ENCODE results near the gene MAP3K4. TPM values are rescaled to one million over a fixed set of nuclear protein-coding genes. Genes with fewer than 3 reads are reported as not detected.

Gene MAP3K4
- total and polyA plus RNA-seq, 2 of the 8 experiments (the other 6 are each of a cell fraction or from before 2014, with no cell fraction given), result 16.6 to 51.6 TPM

DNA sequence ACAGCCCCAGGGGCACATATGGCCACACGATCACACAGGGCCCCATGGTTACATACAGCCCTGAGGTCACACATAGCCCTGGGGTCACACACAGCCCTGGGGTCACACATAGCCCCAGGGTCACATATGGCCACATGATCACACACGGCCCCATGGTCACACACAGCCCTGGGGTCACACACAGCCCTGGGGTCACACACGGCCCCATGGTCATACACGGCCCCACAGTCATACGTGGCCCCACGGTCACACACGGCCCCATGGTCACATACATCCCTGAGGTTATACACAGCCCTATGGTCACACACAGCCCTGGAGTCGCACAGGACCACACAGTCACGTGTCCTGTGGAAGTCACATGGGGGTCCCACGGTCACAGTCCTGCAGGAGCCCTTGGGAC is 162.2 kb downstream of the MAP3K4 start:
- Histone ChIP-seq H3K56ac (replicated peaks; ENCODE audit: insufficient read length, low read depth, low read length) (no peak overlapping the region), H4K8ac (ENCODE audit: extremely low read depth, insufficient read depth, low read length) (no peak overlapping the region), H3K79me1 (ENCODE audit: low read depth, low read length) (no peaks in the 10 kb centered on the region; the same call in 1 of the 2 replicates), H3K18ac (ENCODE audit: extremely low read depth, low read length) (no peak overlapping the region), H2BK12ac (ENCODE audit: low read depth, low read length) (no peak overlapping the region), H3K27ac (ENCODE audit: low read depth, low read length) (no peak overlapping the region), H3K4me2 (ENCODE audit: insufficient read depth in 1 of 2, low read depth in 2 of 2, low read length in 2 of 2) (no peak overlapping the region), H3K4me1 (replicated peaks in 1 of 4; ENCODE audit: control insufficient read depth in 3 of 4, insufficient read depth in 4 of 4, low read length in 3 of 4) (no peaks in the 10 kb centered on the region), H2BK15ac (ENCODE audit: low read length) (no peak overlapping the region), H4K20me1 (replicated peaks in 1 of 2; ENCODE audit: control insufficient read depth in 1 of 2, insufficient read depth in 2 of 2, low read length in 2 of 2) (peaks cover 2 to 7% of the 10 kb centered on the region in 2 experiments), H3K9ac (replicated peaks in 1 of 4; ENCODE audit: extremely low read depth in 1 of 4, low read depth in 3 of 4, low read length in 3 of 4) (no peak overlapping the region), H3K36me3 (ENCODE audit: control insufficient read depth in 2 of 4, insufficient read depth in 4 of 4, low read length in 3 of 4) (peaks cover 2 to 26% (median 7%) of the 10 kb centered on the region in 4 experiments; a peak in 6 of 8 replicates), H3K23ac (ENCODE audit: insufficient read length) (no peak overlapping the region), H3K79me2 (ENCODE audit: control insufficient read depth in 1 of 2, insufficient read depth in 2 of 2, low read length in 2 of 2) (no peaks in the 10 kb centered on the region), H2BK5ac (ENCODE audit: low read depth, low read length) (no peak overlapping the region), H4K91ac (replicated peaks; ENCODE audit: insufficient read length, low read length) (no peak overlapping the region), H2BK20ac (ENCODE audit: low read length) (no peak overlapping the region), H3K14ac (ENCODE audit: insufficient read length) (no peak overlapping the region), H3K23me2 (ENCODE audit: low read depth, low read length) (no peaks in the 10 kb centered on the region), H4K5ac (ENCODE audit: insufficient read length, low read depth, low read length) (no peak overlapping the region), H2AK5ac (ENCODE audit: low read depth, low read length) (no peak overlapping the region), H2BK120ac (replicated peaks; ENCODE audit: low read depth, low read length) (no peak overlapping the region), H2AFZ (ENCODE audit: low read length) (no peak overlapping the region), H3K27me3 (replicated peaks in 1 of 4; ENCODE audit: control insufficient read depth in 3 of 4, extremely low read depth in 1 of 4, insufficient read depth in 3 of 4, low read length in 3 of 4) (no peaks in the 10 kb centered on the region), H3K4ac (replicated peaks; ENCODE audit: insufficient read length, low read depth, low read length) (no peak overlapping the region), H3K9me3 (ENCODE audit: insufficient read depth in 2 of 2, low read depth in 1 of 2, low read length in 1 of 2) (peaks cover 3 to 11% of the 10 kb centered on the region in 2 experiments; a peak in 3 of 4 replicates), H3K4me3 (ENCODE audit: extremely low read depth in 1 of 4, insufficient read depth in 2 of 4, low read depth in 3 of 4, low read length in 4 of 4) (no peak overlapping the region)
- WGBS, 2 experiments (ENCODE audit: extremely low coverage in 1 of 2, insufficient coverage in 1 of 2, insufficient read length in 1 of 2, insufficient replicate concordance in 2 of 2, low coverage in 1 of 2, low lambda C conversion rate in 2 of 2, missing lambda C conversion rate in 1 of 2), result 96% methylated on average over 9 of the region's 10 CpGs; no CpG with 5 or more reads in 1 of the 2 experiments
- FAIRE-seq (no peak), DNase-seq (ENCODE audit: low read depth in 1 of 2, low spot score in 2 of 2) (no peak)
- POLR2A ChIA-PET (ENCODE audit: partially characterized antibody), result no interaction called here
- CTCF ChIA-PET (ENCODE audit: partially characterized antibody), result interaction anchor here (1.3 to 5.8 kb wide), 7 partner anchors 15 to 220 kb away, joined by 4 to 40 read pairs (median 7); partner anchors contain the start of gene AGPAT4
- no peak for TF ChIP-seq MAFK (IDR thresholded peaks at IDR 0.05; ENCODE audit: low read depth, low read length)
- no peak for TF ChIP-seq NRF1 (IDR thresholded peaks at IDR 0.05; ENCODE audit: low read depth, low read length)
- no peak for TF ChIP-seq SIN3A (conservative IDR thresholded peaks at IDR 0.05 in 1 of 2, IDR thresholded peaks at IDR 0.05 in 1 of 2; ENCODE audit: low read depth in 1 of 2, low read length in 2 of 2)
- no peak for TF ChIP-seq NANOG (IDR thresholded peaks at IDR 0.05; ENCODE audit: insufficient read depth, low read depth, low read length, poor library complexity, severe bottlenecking)
- TF ChIP-seq BCL11A (IDR thresholded peaks at IDR 0.05; ENCODE audit: low read depth in 2 of 2, low read length in 2 of 2), result no peak
- TF ChIP-seq SIX5 (IDR thresholded peaks at IDR 0.05; ENCODE audit: low read depth, low read length), result no peak
- TF ChIP-seq, protein P1, sequence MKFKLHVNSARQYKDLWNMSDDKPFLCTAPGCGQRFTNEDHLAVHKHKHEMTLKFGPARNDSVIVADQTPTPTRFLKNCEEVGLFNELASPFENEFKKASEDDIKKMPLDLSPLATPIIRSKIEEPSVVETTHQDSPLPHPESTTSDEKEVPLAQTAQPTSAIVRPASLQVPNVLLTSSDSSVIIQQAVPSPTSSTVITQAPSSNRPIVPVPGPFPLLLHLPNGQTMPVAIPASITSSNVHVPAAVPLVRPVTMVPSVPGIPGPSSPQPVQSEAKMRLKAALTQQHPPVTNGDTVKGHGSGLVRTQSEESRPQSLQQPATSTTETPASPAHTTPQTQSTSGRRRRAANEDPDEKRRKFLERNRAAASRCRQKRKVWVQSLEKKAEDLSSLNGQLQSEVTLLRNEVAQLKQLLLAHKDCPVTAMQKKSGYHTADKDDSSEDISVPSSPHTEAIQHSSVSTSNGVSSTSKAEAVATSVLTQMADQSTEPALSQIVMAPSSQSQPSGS (IDR thresholded peaks at IDR 0.05; ENCODE audit: low read length), result no peak
- TF ChIP-seq, protein P2, sequence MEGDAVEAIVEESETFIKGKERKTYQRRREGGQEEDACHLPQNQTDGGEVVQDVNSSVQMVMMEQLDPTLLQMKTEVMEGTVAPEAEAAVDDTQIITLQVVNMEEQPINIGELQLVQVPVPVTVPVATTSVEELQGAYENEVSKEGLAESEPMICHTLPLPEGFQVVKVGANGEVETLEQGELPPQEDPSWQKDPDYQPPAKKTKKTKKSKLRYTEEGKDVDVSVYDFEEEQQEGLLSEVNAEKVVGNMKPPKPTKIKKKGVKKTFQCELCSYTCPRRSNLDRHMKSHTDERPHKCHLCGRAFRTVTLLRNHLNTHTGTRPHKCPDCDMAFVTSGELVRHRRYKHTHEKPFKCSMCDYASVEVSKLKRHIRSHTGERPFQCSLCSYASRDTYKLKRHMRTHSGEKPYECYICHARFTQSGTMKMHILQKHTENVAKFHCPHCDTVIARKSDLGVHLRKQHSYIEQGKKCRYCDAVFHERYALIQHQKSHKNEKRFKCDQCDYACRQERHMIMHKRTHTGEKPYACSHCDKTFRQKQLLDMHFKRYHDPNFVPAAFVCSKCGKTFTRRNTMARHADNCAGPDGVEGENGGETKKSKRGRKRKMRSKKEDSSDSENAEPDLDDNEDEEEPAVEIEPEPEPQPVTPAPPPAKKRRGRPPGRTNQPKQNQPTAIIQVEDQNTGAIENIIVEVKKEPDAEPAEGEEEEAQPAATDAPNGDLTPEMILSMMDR (IDR thresholded peaks at IDR 0.05; ENCODE audit: control extremely low read depth in 1 of 3, insufficient read depth in 1 of 3, low read depth in 1 of 3, low read length in 3 of 3), result no peak
- no peak for TF ChIP-seq BRCA1 (IDR thresholded peaks at IDR 0.05; ENCODE audit: low read depth, low read length)
- TF ChIP-seq YY1 (IDR thresholded peaks at IDR 0.05; ENCODE audit: low read depth, low read length), result no peak
